GM19328 (cell line): ENCODE data around the gene ACSM5.
"Not testable (repeated sequence)": the region's sequence is repeated elsewhere in the genome, so short reads cannot be mapped to it uniquely, and the experiment has no call there.

ENCODE experiments used
- ATAC-seq: cut with Tn5 transposase; IDR thresholded peaks from one replicate; pipeline ENCODE4 v1.9.1; 2021; ENCODE audit warnings: mild to moderate bottlenecking, moderate library complexity; ENCODE audit not compliant: unreplicated experiment

The ACSM5 gene

GRCh38 chr16:20397468-20398074, 11.8 kb upstream of the ACSM5 start:
- ATAC-seq = no peak

- ATAC-seq = no peak
Observed at GRCh38 chr16:20398603-20399002, 10.7 kb upstream of the ACSM5 start.

GRCh38 chr16:20399185-20399584, 10.1 kb upstream of the ACSM5 start:
- no peak for ATAC-seq

- no peak for ATAC-seq
Observed at GRCh38 chr16:20401066-20401465, 8.3 kb upstream of the ACSM5 start.

GRCh38 chr16:20401475-20402016, 7.8 kb upstream of the ACSM5 start:
- no peak for ATAC-seq

- no peak for ATAC-seq
Observed at GRCh38 chr16:20402651-20403050, 6.7 kb upstream of the ACSM5 start.

GRCh38 chr16:20404637-20405036, 4.7 kb upstream of the ACSM5 start, which contains the start of gene PDILT:
TSS of gene PDILT (minus strand) at chr16:20404737. CDS start at chr16:20399300, 5,437 bp downstream.
- ATAC-seq = no peak

- no peak for ATAC-seq
Observed at GRCh38 chr16:20410121-20410723, 888 bp downstream of the ACSM5 start.

- no peak for ATAC-seq
Observed at GRCh38 chr16:20411055-20411454, 1.7 kb downstream of the ACSM5 start.

- no peak for ATAC-seq
Observed at GRCh38 chr16:20415541-20415940, 6.2 kb downstream of the ACSM5 start.

GRCh38 chr16:20419093-20419492, 9.8 kb downstream of the ACSM5 start:
- not testable (repeated sequence) for ATAC-seq

GRCh38 chr16:20421748-20422147, 12.4 kb downstream of the ACSM5 start:
- not testable (repeated sequence) for ATAC-seq

- ATAC-seq = not testable (repeated sequence)
Observed at GRCh38 chr16:20423772-20424128, 14.4 kb downstream of the ACSM5 start.

- ATAC-seq = no peak
Observed at GRCh38 chr16:20424129-20424866, 15.0 kb downstream of the ACSM5 start.

GRCh38 chr16:20427401-20427797, 18.1 kb downstream of the ACSM5 start:
- ATAC-seq = not testable (repeated sequence)

GRCh38 chr16:20429499-20429898, 20.2 kb downstream of the ACSM5 start:
- ATAC-seq = not testable (repeated sequence)

GRCh38 chr16:20430480-20430879, 21.1 kb downstream of the ACSM5 start:
- ATAC-seq = not testable (repeated sequence)

GRCh38 chr16:20430948-20431347, 21.6 kb downstream of the ACSM5 start:
- no peak for ATAC-seq

- not testable (repeated sequence) for ATAC-seq
Observed at GRCh38 chr16:20438950-20439349, 29.6 kb downstream of the ACSM5 start.

- not testable (repeated sequence) for ATAC-seq
Observed at GRCh38 chr16:20439820-20440231, 30.5 kb downstream of the ACSM5 start.

- not testable (repeated sequence) for ATAC-seq
Observed at GRCh38 chr16:20440731-20441130, 31.4 kb downstream of the ACSM5 start.

- no peak for ATAC-seq
Observed at GRCh38 chr16:20441191-20441590, 31.9 kb downstream of the ACSM5 start.
